HG03135 (cell line): ENCODE data around the gene RBM10.
"Not testable (repeated sequence)": the region's sequence is repeated elsewhere in the genome, so short reads cannot be mapped to it uniquely, and the experiment has no call there.

Source experiments
- ATAC-seq: cut with Tn5 transposase; IDR thresholded peaks from one replicate; pipeline ENCODE4 v1.9.1; 2021; ENCODE audit warnings: mild to moderate bottlenecking, moderate library complexity; ENCODE audit not compliant: unreplicated experiment

The RBM10 gene, protein sequence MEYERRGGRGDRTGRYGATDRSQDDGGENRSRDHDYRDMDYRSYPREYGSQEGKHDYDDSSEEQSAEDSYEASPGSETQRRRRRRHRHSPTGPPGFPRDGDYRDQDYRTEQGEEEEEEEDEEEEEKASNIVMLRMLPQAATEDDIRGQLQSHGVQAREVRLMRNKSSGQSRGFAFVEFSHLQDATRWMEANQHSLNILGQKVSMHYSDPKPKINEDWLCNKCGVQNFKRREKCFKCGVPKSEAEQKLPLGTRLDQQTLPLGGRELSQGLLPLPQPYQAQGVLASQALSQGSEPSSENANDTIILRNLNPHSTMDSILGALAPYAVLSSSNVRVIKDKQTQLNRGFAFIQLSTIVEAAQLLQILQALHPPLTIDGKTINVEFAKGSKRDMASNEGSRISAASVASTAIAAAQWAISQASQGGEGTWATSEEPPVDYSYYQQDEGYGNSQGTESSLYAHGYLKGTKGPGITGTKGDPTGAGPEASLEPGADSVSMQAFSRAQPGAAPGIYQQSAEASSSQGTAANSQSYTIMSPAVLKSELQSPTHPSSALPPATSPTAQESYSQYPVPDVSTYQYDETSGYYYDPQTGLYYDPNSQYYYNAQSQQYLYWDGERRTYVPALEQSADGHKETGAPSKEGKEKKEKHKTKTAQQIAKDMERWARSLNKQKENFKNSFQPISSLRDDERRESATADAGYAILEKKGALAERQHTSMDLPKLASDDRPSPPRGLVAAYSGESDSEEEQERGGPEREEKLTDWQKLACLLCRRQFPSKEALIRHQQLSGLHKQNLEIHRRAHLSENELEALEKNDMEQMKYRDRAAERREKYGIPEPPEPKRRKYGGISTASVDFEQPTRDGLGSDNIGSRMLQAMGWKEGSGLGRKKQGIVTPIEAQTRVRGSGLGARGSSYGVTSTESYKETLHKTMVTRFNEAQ

GRCh38 chrX:47144626-47145394 lies at the start of gene RBM10, which contains the start of gene NDUFB11:
Gene RBM10 (plus strand): TSS chrX:47145221. CDS start chrX:47147482, 2,261 bp downstream.
Gene NDUFB11 (minus strand): TSS chrX:47144702. CDS start chrX:47144679, 23 bp downstream.
- peak; percentile 90 for ATAC-seq

DNA sequence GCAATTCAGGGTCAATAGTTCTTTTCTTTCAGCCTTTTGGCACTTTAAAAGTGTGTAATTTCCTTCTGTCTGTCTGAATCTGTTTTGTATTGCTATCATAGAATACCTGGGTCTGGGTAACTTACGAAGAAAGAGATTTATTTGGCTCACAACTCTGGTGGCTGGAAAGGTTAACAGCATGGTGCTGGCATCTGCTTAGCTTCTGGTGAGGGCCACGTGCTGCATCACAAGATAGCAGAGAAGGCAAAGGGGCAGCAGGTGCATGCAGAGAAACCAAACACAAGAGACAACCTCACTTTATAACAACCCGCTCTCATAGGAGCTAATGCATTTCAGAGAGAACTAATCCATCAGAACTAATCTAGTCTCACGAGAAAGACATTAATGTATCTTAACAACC lies 48.0 kb upstream of the RBM10 start:
- no peak for ATAC-seq

GRCh38 chrX:47098338-47099094 lies 46.5 kb upstream of the RBM10 start:
- no peak for ATAC-seq

DNA sequence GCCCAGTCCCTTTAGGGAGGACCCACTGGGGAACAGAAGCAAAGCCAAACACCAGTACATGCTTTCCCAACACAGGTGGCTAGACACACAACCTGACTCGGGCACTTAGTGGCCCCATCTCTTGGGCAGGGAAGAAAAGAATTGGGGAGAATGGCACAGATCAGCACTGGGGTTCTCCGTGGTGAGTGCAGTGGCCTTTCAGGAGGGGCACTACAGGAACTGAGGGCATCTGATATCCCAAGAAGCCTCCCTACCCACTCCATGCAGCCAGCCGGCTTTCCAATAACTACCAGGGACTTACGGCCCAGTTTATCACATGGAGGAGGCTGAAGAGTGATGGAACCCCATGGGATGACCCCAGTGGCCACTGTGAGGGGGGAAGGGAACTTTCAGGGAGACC lies 43.8 kb upstream of the RBM10 start:
- no peak for ATAC-seq

- not testable (repeated sequence) for ATAC-seq
These were observed 33.9 kb upstream of the RBM10 start for GRCh38 chrX:47110936-47111615.

DNA sequence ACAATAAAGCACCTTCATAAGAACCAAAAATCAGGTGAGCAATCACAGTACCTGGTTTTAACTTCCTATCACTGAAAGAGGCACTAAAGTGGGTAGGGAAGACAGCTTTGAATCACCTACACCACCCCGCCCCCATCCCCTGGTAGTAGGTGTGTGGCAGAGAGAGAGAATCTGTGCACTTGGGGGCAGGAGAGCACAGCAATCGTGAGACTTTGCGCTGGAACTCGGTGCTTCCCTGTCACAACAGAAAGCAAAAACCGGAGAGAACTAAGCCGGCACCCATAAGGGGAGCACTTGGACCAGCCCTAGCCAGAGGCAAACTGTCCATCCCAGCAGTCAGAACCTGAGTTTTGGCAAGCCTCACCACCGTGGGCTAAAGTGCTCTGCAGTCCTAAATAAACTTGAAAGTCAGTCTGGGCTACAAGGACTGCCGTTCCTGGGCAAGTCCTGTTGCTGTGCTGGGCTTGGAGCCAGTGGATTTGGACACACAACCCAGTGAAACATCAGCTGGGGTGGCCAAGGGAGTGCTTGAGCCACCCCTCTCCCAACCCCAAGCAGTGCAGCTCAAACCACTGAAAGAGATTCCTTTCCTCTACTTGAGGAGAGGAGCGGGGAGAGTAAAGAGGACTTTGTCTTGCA lies 32.6 kb upstream of the RBM10 start:
- no peak for ATAC-seq

DNA sequence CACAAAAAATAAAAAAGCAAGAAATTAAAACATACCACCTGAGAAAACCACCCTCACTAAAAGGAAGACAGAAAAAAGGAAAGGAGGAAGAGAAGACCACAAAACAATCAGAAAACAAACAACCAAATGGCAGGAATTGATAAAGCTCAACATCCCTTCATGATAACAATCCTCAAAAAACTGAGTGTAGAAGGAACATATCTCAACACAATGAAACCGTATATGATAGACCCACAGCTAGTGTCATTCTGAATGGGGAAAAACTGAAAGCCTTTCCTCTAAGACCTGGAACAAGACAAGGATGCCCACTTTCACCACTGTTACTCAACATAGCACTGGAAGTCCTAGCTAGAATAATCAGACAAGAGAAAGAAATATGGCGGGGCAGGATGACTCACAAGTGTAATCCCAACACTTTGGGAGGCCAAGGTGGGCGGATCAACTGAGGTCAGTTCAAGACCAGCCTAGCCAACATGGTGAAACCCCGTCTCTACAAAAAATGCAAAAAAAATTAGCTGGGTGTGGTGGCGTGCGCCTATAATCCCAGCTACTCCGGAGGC lies 28.4 kb upstream of the RBM10 start:
- ATAC-seq = not testable (repeated sequence)

- not testable (repeated sequence) for ATAC-seq
These were observed 20.6 kb upstream of the RBM10 start for GRCh38 chrX:47124466-47124865.

GRCh38 chrX:47129157-47129898 lies 15.7 kb upstream of the RBM10 start:
- peak; percentile 98 for ATAC-seq

DNA sequence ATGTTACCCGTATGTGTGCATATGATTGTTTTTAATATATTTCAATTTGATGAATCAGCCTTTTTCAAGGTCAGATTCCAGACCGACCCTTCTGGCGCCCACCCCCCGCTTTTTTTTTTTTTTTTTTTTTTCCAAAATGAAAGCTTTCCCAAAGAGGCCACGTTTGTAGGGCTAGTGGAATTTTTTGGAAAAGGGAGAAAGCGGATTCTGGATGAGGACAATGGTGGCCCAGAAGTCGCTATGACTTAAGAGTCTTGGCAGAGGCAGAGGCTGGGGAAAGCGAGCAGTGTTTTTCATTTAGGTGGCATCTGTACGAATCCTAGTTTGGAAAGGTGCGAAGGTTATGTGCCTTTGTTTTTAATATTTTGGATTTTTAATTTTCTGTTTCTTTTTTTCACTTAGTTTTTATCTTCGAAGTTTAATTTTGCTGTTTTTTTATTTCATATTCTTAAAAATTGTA lies 15.1 kb upstream of the RBM10 start:
- no peak for ATAC-seq

GRCh38 chrX:47133493-47133892 lies 11.5 kb upstream of the RBM10 start:
- ATAC-seq = no peak

- ATAC-seq = not testable (repeated sequence)
These were observed 9.4 kb upstream of the RBM10 start for GRCh38 chrX:47135650-47136049.

DNA sequence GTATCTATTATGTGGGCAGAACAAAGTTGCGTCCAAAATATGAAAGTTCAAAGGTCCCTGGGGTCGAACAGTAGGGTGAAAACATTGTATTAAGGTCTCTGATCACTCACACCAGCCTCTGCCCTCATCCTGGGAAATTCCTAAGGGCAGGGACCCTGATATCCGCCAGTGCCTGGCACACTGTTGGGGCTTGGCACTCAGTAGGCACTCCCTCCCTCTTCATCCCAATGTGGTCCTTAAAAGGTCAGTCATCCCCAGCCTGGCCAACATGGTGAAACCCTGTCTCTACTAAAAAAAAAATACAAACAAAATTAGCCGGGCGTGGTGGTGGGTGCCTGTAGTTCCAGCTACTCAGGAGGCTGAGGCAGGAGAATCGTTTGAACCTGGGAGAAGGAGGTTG lies 6.8 kb upstream of the RBM10 start:
- no peak for ATAC-seq

DNA sequence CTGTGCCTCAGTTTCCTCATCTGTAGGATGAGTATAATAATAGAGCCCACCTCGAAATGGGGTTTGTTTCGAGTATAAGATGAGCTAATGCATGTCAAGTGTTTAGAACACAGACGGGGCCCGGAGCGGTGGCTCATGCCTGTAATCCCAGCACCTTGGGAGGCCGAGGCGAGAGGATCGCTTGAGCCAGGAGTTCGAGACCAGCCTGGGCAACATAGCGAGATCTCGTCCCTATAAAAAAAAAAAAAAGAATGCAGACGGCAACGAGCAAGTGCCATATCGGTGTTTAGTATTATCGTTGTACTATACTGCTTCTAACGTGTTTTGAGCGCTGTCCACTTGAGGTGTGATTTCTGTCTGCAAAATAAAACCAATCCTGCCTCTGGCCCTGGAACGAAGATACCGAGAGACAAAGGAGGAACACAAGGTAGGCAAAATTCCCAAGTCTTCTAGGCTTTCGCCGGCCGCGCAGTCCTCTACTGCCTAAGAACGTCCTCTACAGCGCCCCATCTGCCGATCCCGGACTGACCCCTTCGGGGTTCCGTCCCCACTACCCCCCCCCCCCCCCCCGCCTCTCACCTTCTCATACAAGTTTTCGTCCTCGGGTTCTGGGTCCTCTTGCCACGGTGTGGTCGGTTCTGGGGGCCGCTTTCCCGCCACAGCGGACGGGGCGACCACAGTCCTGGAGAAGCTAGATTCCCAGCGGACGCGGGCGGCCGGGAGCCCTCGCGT lies 961 bp upstream of the RBM10 start:
- ATAC-seq = no peak

DNA sequence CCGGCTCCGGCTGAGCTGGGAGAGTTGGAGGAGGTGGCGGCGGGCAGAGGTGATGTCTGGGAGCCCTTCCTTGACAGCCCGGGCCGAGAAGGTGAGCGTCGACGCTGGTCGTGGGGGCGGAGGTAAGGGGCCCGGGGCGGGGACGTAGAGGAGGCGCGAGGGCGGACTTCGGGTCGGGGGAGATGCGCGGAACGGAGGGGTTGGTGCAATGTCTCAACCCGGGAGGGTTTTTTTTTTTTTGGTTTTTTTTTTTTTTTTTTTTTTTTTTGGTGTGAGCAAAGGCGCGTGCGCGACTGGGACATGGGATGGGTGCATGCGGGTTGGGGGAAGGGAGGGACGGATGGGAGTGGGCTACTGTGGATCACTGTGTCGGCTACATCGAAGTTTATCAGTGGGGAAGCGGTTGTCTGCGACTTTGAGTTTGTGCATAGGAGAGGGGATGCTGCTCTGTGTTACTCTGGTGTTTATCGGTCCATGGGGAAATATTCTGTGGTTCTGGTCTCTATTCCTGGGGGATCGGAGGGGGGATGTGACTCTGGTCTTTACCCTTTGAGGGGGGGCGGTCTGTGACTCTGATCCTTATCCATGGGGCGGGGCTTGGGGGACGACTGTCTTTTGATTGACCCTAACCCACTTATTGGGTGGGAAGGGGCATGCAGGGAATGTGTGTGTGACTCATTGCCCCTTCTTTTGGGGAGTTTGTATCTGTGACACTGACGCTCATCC lies 537 bp downstream of the RBM10 start:
- peak; percentile 16 for ATAC-seq

- no peak for ATAC-seq
These were observed 1.3 kb downstream of the RBM10 start for GRCh38 chrX:47146121-47146935.
